WTC11 (cell line): Measurements from ENCODE around the gene RBM20. TPM values are rescaled to one million over a fixed set of nuclear protein-coding genes. Genes with fewer than 3 reads are reported as not detected.

Experiments used
- ATAC-seq: fragments of 200-7000 bp; cut with Tn5 transposase; 2 replicates; pipeline ENCODE4 v1.10.0; 2021; ENCODE audit warnings: mild to moderate bottlenecking, moderate library complexity
- CTCF ChIA-PET: fragments of 300-600 bp; sonication (Branson Sonifier 250); formaldehyde crosslinking; loops from one replicate; lab custom pipeline; 2021; ENCODE audit warnings: antibody characterized with exemption; lab: Charles Lee
- POLR2A ChIA-PET: fragments of 350-600 bp; sonication (Branson Sonifier 250); formaldehyde crosslinking; loops from one replicate; lab custom pipeline; 2021; ENCODE audit warnings: antibody characterized with exemption; lab: Charles Lee
- DNase-seq: peaks from one replicate; pipeline ENCODE4 v3.0.0; 2021; ENCODE audit warnings: low spot score
- H3K27ac Mint-ChIP-seq: 2 replicates; pipeline ENCODE4 v1.8.0; 2021; ENCODE audit warnings: mixed read lengths
- H3K27me3 Mint-ChIP-seq: 2 replicates; pipeline ENCODE4 v1.8.0; 2021; ENCODE audit warnings: low read depth, mild to moderate bottlenecking, moderate library complexity, mixed read lengths
- H3K36me3 Mint-ChIP-seq: 2 replicates; pipeline ENCODE4 v1.8.0; 2021; ENCODE audit warnings: mixed read lengths
- H3K4me1 Mint-ChIP-seq: 2 replicates; pipeline ENCODE4 v1.8.0; 2022; ENCODE audit warnings: mixed read lengths
- H3K4me3 Mint-ChIP-seq: 2 replicates; pipeline ENCODE4 v1.8.0; 2021; ENCODE audit warnings: mild to moderate bottlenecking, moderate library complexity, mixed read lengths
- H3K9me3 Mint-ChIP-seq: 2 replicates; pipeline ENCODE4 v1.8.0; 2021; ENCODE audit warnings: mixed read lengths
- CDX4 ChIP-seq: fragments of 250-450 bp; sonication (Bioruptor Pico); IDR thresholded peaks from 2 replicates; pipeline ENCODE4 v1.9.0; 2021; ENCODE audit warnings: moderate library complexity, mild to moderate bottlenecking, inconsistent platforms, borderline replicate concordance
- CREB1 ChIP-seq: sonication (generic); formaldehyde crosslinking; IDR thresholded peaks from 2 replicates; pipeline ENCODE4 v1.8.0; 2023; ENCODE audit warnings: mild to moderate bottlenecking, missing genetic modification reagents
- ERG ChIP-seq: fragments of 250-450 bp; sonication (Bioruptor Pico); IDR thresholded peaks from 2 replicates; pipeline ENCODE4 v1.8.0; 2021; ENCODE audit warnings: mild to moderate bottlenecking
- FOXP1 ChIP-seq: sonication (generic); formaldehyde crosslinking; IDR thresholded peaks from 2 replicates; pipeline ENCODE4 v1.8.0; 2022; ENCODE audit warnings: missing genetic modification reagents, mild to moderate bottlenecking, moderate library complexity, borderline replicate concordance
- FOXP4 ChIP-seq: sonication (generic); formaldehyde crosslinking; IDR thresholded peaks from 2 replicates; pipeline ENCODE4 v1.8.0; 2022; ENCODE audit warnings: mild to moderate bottlenecking, missing genetic modification reagents
- GRHL2 ChIP-seq: fragments of 250-450 bp; sonication (Bioruptor Pico); IDR thresholded peaks from 2 replicates; pipeline ENCODE4 v1.8.0; 2022; ENCODE audit warnings: mild to moderate bottlenecking, moderate library complexity; ENCODE audit not compliant: insufficient replicate concordance, severe bottlenecking
- MAX ChIP-seq: sonication (generic); formaldehyde crosslinking; IDR thresholded peaks from 2 replicates; pipeline ENCODE4 v1.8.0; 2022; ENCODE audit warnings: mild to moderate bottlenecking, missing genetic modification reagents
- MLX ChIP-seq: sonication (generic); formaldehyde crosslinking; IDR thresholded peaks from 2 replicates; pipeline ENCODE4 v1.8.1; 2023; ENCODE audit warnings: mild to moderate bottlenecking, missing genetic modification reagents, moderate library complexity
- NFATC4 ChIP-seq: fragments of 250-450 bp; sonication (Bioruptor Pico); IDR thresholded peaks from 2 replicates; pipeline ENCODE4 v1.9.0; 2021; ENCODE audit warnings: mild to moderate bottlenecking
- RELA ChIP-seq: sonication (generic); formaldehyde crosslinking; IDR thresholded peaks from 2 replicates; pipeline ENCODE4 v1.8.1; 2022; ENCODE audit warnings: missing genetic modification reagents, mild to moderate bottlenecking, borderline replicate concordance
- RORB ChIP-seq: fragments of 250-450 bp; sonication (Bioruptor Pico); IDR thresholded peaks from 2 replicates; pipeline ENCODE4 v1.9.0; 2021; ENCODE audit warnings: mild to moderate bottlenecking
- SOX15 ChIP-seq: fragments of 250-450 bp; sonication (Bioruptor Pico); IDR thresholded peaks from 2 replicates; pipeline ENCODE4 v1.9.0; 2021; ENCODE audit warnings: mild to moderate bottlenecking
- ZBTB21 ChIP-seq: sonication (generic); formaldehyde crosslinking; IDR thresholded peaks from 2 replicates; pipeline ENCODE4 v1.8.1; 2023; ENCODE audit warnings: mild to moderate bottlenecking, missing genetic modification reagents, borderline replicate concordance
- ZNF219 ChIP-seq: sonication (generic); formaldehyde crosslinking; IDR thresholded peaks from 2 replicates; pipeline ENCODE4 v1.8.0; 2023; ENCODE audit warnings: missing genetic modification reagents, mild to moderate bottlenecking, borderline replicate concordance
- ZNF263 ChIP-seq: sonication (generic); formaldehyde crosslinking; IDR thresholded peaks from 2 replicates; pipeline ENCODE4 v1.8.1; 2022; ENCODE audit warnings: low read depth, mild to moderate bottlenecking, moderate library complexity, missing genetic modification reagents
- ZNF281 ChIP-seq: sonication (generic); formaldehyde crosslinking; IDR thresholded peaks from 2 replicates; pipeline ENCODE4 v1.8.0; 2023; ENCODE audit warnings: mild to moderate bottlenecking, missing genetic modification reagents
- ZNF416 ChIP-seq: fragments of 250-450 bp; sonication (Bioruptor Pico); IDR thresholded peaks from 2 replicates; pipeline ENCODE4 v1.9.0; 2021; ENCODE audit warnings: mild to moderate bottlenecking, inconsistent platforms
- ZNF532 ChIP-seq: fragments of 250-450 bp; sonication (Bioruptor Pico); IDR thresholded peaks from 2 replicates; pipeline ENCODE4 v1.9.0; 2021; ENCODE audit warnings: mild to moderate bottlenecking, borderline replicate concordance
- total RNA-seq: library from RNA; stranded (reverse); gene quantifications from 3 replicates; pipeline ENCODE4 v1.2.3, GENCODE V29; 2021

RBM20 gene
- total RNA-seq, 1 experiment from 2014 or later, result 0.52 TPM

- no peak for TF ChIP-seq CDX4
- no peak for TF ChIP-seq ZNF281 (CRISPR knock-in tag)
- no peak for TF ChIP-seq ERG (CRISPR knock-in tag)
- TF ChIP-seq FOXP4 (CRISPR knock-in tag), result no peak
- TF ChIP-seq SOX15 (CRISPR knock-in tag), result no peak
- TF ChIP-seq FOXP1 (CRISPR knock-in tag), result no peak
- peaks cover 10% of the 10 kb centered on the region for H3K4me1 Mint-ChIP-seq
- no peak overlapping the region for H3K4me3 Mint-ChIP-seq
- H3K27ac Mint-ChIP-seq, result no peak overlapping the region
- no peak for DNase-seq
- ChIA-PET CTCF (interaction anchor here (1.4 to 2.1 kb wide), 2 partner anchors 9 to 22 kb away, joined by 3 to 9 read pairs; no protein-coding TSS in a partner anchor), POLR2A (no interaction called here)
- H3K27me3 Mint-ChIP-seq, result peaks cover 17% of the 10 kb centered on the region
- no peak for ATAC-seq
- H3K36me3 Mint-ChIP-seq, result no peaks in the 10 kb centered on the region
- no peaks in the 10 kb centered on the region for H3K9me3 Mint-ChIP-seq
Measured at GRCh38 chr10:110650265-110650668, 6.1 kb downstream of the RBM20 start.

GRCh38 chr10:110651044-110651958 lies 7.2 kb downstream of the RBM20 start:
- Mint-ChIP-seq H3K4me1 (peaks cover 9% of the 10 kb centered on the region), H3K4me3 (no peak overlapping the region), H3K27ac (no peak overlapping the region), H3K36me3 (no peaks in the 10 kb centered on the region), H3K27me3 (peaks cover 8% of the 10 kb centered on the region), H3K9me3 (no peaks in the 10 kb centered on the region)
- ChIA-PET CTCF (interaction anchor here (1.0 kb wide), 1 partner anchor 21 kb away, joined by 5 read pairs; no protein-coding TSS in a partner anchor), POLR2A (no interaction called here)
- no peak for DNase-seq
- ATAC-seq, result peak; percentile 36
- TF ChIP-seq MAX (CRISPR knock-in tag) (no peak), CDX4 (no peak), ZNF219 (no peak), ZNF532 (no peak), RORB (CRISPR knock-in tag) (no peak), MLX (no peak), GRHL2 (no peak), ERG (CRISPR knock-in tag) (no peak), ZNF416 (CRISPR knock-in tag) (no peak), RELA (CRISPR knock-in tag) (no peak), CREB1 (CRISPR knock-in tag) (no peak), ZBTB21 (CRISPR knock-in tag) (no peak), ZNF263 (CRISPR knock-in tag) (no peak), NFATC4 (CRISPR knock-in tag) (no peak)
